HG03442 (cell line): ENCODE results near the gene SYCE1.
A peak's percentile ranks its signal among the peaks of the same experiment; 100 is the strongest.
"Not testable (repeated sequence)": the region's sequence is repeated elsewhere in the genome, so short reads cannot be mapped to it uniquely, and the experiment has no call there.

Source experiments
- ATAC-seq: cut with Tn5 transposase; IDR thresholded peaks from one replicate; pipeline ENCODE4 v1.9.1; 2021; ENCODE audit warnings: mild to moderate bottlenecking, moderate library complexity; ENCODE audit not compliant: unreplicated experiment

Gene SYCE1

GRCh38 chr10:133559216-133559615, 6.2 kb downstream of the SYCE1 start:
- no peak for ATAC-seq

GRCh38 chr10:133557381-133557780, 8.0 kb downstream of the SYCE1 start:
- no peak for ATAC-seq

GRCh38 chr10:133555521-133555920, 9.9 kb downstream of the SYCE1 start:
- ATAC-seq, result no peak

GRCh38 chr10:133554600-133554999, 10.8 kb downstream of the SYCE1 start:
- no peak for ATAC-seq

- no peak for ATAC-seq
Observed at GRCh38 chr10:133544506-133544905, 20.9 kb downstream of the SYCE1 start.

GRCh38 chr10:133541441-133541975, 23.9 kb downstream of the SYCE1 start:
- not testable (repeated sequence) for ATAC-seq

GRCh38 chr10:133537546-133538545, 27.5 kb downstream of the SYCE1 start:
- ATAC-seq, result no peak

- ATAC-seq, result no peak
Observed at GRCh38 chr10:133536198-133536597, 29.2 kb downstream of the SYCE1 start.

GRCh38 chr10:133534417-133534816, 31.0 kb downstream of the SYCE1 start:
- ATAC-seq, result no peak

- ATAC-seq, result no peak
Observed at GRCh38 chr10:133532871-133533270, 32.5 kb downstream of the SYCE1 start.

- no peak for ATAC-seq
Observed at GRCh38 chr10:133530506-133530905, 34.9 kb downstream of the SYCE1 start.

GRCh38 chr10:133529576-133529946, 35.8 kb downstream of the SYCE1 start:
- no peak for ATAC-seq

- ATAC-seq, result no peak
Observed at GRCh38 chr10:133528845-133529575, 36.4 kb downstream of the SYCE1 start.

GRCh38 chr10:133528296-133528844, 37.0 kb downstream of the SYCE1 start:
- ATAC-seq, result no peak

GRCh38 chr10:133527771-133528271, 37.6 kb downstream of the SYCE1 start:
- no peak for ATAC-seq

GRCh38 chr10:133526957-133527588, 38.3 kb downstream of the SYCE1 start, which contains the start of gene CYP2E1:
Gene CYP2E1, plus strand, starts transcription at chr10:133527363. Its CDS starts 33 bp downstream, at chr10:133527396.
- ATAC-seq, result no peak

GRCh38 chr10:133525444-133525843, 39.9 kb downstream of the SYCE1 start:
- ATAC-seq, result no peak

GRCh38 chr10:133523631-133524203, 41.7 kb downstream of the SYCE1 start:
- no peak for ATAC-seq

GRCh38 chr10:133520193-133520738, 45.1 kb downstream of the SYCE1 start:
- ATAC-seq, result peak; percentile 97

GRCh38 chr10:133518517-133518916, 46.9 kb downstream of the SYCE1 start:
- not testable (repeated sequence) for ATAC-seq
